ENCODE measurements around the gene PLS3.

Gene PLS3

GRCh38 chrX:115696939-115697338 lies 136.0 kb downstream of the PLS3 start:
- no peak for DNase-seq

DNA sequence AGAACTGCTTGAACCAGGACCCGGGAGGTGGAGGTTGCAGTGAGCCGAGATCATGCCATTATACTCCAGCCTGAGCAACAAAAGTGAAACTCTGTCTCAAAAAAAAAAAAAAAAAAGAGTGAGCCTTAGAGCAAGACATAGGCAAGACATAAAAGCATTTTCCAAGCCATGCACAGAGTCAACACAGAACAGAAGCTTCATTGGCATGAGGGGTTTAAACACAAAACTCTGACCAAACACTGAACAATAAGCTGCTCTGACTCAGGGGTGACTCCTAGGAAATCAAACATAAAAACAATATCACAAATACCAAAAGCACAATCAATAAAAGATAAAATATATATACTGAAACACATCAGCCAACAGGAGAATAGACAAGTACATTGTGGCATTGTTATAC lies 136.8 kb downstream of the PLS3 start:
- DNase-seq, result no peak
